Limb (tissue), 2 donors: Measurements from ENCODE around the gene MMEL1.
"Not testable (repeated sequence)": the region's sequence is repeated elsewhere in the genome, so short reads cannot be mapped to it uniquely, and the experiment has no call there.

Experiments used
- DNase-seq, 2 donors: peaks; one replicate each; pipeline ENCODE4 v3.0.0-alpha.2; 2016; ENCODE audit errors: extremely low spot score in 2 of 2

The MMEL1 gene

GRCh38 chr1:2591581-2592261, 41.1 kb downstream of the MMEL1 start:
- DNase-seq: no peak

GRCh38 chr1:2591233-2591580, 41.6 kb downstream of the MMEL1 start:
- DNase-seq: no peak

- no peak for DNase-seq
These were observed 42.3 kb downstream of the MMEL1 start for GRCh38 chr1:2590233-2591141.

- DNase-seq: no peak
These were observed 43.2 kb downstream of the MMEL1 start for GRCh38 chr1:2589431-2590232.

DNA sequence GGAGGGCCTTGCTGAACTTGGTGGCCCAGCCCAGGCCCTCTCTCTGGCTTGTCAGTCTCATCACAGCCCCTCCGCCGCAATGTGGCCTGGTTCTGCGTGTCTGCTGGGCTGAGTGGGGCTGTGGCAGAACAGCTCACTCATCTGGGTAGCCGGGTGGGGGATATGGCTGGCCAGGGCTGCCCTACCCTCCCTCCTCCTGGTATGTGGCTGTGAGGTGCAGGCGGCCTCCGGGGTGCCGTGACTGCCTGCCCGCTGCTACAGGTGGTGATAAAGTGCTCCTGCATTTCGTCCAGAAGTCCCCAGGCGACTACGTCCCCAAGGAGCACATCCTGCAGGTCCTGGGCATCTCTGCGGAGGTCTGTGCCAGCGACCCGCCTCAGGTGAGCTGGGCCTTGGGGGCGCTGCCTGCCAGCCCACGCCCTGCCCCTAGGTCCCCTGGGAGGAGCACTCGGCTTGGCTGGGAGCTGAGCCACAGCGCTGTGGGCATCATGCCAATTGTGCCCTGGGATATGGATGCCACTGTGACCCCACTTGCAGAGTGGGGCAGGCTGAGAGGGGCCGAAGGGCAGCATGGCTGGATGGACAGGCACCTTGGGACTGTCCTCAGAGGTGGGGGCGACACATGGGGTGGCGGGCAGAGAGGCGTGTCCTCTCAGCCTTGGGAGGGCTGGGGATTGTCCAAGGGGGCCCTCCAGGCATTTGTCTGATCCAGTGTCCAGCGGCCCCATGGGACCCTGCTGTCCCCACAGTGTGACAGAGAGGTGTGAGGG, 44.0 kb downstream of the MMEL1 start:
- no peak for DNase-seq

GRCh38 chr1:2587860-2588571, 44.8 kb downstream of the MMEL1 start:
- no peak for DNase-seq

GRCh38 chr1:2587071-2587859, 45.6 kb downstream of the MMEL1 start:
- no peak for DNase-seq

DNA sequence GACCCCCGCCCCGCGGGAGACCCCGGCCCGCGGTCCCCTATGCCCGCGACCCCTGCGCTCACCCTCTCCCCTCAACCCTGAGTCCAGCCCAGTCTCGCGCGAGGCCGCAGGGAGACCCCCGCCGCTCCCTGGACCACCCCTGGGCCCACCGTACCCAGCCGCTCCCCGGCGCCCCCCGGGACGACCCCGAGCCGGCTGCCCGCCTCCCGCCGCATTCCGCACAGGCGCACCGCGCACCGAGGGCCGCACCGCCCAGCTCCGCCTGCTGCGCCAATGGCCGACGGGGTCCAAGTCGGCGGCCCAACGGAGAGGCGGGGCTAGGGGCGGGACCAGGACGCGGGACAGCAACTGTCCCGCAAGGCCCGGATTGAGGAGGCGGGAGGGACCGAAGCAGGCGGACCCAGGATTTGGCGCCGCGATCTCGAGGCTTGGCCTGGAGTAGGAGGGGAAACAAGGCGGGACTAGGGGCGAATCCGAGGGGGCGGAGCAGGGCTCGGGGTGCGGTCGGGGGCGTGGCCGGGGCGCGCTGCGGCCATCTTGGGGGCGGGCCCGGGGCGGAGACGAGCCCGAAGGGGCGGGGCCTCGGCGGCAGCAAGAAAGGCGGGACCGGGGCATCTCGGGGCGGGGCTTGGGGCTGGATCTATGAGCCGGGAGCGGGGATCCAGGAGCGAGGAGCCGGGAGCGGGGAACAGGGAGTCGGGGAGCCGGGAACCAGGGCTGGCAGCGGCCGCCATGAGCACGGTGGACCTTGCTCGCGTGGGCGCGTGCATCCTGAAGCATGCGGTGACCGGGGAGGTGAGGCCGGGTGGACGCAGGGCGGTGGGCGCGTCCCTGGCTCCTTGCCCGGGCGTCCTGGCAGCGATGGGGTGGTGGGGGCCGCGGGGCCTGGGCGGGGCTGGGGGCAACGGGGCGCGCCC, 46.4 kb downstream of the MMEL1 start, which contains the start of gene PRXL2B:
PRXL2B (plus strand) TSS at position 624 of the 917 bp plus-strand sequence; CDS start at position 733, 109 bp downstream.
- DNase-seq: peak; percentile 98 to 100

GRCh38 chr1:2585318-2586092, 47.3 kb downstream of the MMEL1 start:
- peak; percentile 42 to 65 for DNase-seq

- DNase-seq: no peak
These were observed 48.0 kb downstream of the MMEL1 start for GRCh38 chr1:2584686-2585317.

DNA sequence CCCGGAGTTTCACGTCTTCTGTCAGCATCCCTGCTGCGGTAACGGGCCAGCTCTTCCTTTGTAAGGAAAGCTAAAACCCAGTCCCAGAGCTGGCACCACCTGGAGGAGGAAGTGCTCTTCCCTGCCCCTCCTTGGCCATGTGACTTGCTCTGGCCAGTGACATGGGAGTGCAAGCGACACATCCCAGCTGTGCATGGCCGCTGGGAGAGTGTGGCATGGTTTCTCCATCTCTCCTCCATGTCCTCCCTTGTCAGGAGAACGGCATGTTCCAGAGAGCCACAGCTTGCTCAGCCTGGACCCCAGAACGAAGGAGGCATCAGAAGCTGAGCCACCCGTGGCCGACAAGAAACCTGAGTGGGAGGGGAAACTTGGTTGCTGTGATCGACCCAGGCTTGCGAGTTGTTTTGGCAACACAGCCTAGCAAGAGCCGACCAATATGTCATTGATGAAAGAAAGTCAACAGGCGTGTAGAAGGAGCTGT, 48.9 kb downstream of the MMEL1 start:
- no peak for DNase-seq

DNA sequence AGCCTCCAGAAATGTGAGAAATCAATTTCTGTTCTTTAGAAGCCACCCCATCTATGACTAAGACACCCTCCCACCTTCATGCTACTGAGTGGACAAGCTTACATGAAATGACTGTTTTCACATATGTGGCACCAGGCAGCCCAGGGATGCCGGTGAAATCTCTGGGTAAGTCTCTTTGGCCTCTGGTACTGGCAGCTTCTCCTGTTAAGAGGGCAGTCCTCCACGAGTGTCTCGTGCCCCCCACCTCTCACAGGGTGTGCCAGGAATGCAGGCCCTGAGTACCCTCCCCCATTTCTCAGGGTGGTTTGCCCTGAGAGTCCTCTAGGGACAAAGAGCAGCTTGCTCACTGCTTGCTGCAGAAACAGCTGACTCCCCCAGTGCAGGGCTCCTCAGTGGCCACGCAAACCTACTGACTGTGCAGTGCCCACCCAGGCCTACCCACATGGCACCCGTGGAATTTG, 49.5 kb downstream of the MMEL1 start:
- no peak for DNase-seq

DNA sequence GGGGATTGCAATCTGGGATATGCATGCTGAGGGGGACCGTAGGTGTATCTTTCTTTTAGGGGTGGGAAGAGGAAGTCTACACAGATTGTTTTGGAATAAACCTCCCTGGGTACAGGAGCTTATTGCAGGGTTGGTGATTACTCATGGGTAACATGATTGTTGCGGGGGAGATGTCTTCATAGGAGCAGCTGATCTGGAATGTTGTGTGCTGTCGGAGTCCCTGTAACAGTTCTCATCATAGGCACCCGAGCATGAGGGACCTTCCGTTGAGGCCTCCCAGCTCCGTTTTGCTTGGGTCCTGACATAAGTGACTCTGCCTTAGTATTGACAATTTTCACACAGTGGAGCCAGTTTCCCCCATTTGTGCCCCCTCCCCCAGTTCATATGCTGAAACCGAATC, 50.4 kb downstream of the MMEL1 start:
- DNase-seq: no peak

DNA sequence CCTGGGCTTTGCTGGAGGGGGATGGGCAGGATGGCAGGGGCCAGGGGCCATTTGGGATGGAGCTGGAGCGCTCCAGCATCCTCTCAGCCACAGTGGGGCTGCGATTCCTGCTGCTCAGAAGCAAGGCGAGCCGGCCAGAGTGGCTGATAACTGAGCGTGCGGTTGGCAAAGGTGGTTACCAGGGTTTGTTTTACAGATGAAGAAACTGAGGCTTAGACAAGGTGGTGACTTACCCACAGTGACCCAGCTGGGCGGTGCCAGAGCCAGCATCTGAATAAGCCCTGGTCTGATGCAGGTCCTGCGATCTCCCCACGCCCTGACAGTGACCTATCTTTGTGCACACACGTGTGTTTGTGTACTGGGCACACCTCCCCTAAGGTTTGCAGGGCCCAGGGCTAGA, 52.1 kb downstream of the MMEL1 start:
- DNase-seq: no peak

DNA sequence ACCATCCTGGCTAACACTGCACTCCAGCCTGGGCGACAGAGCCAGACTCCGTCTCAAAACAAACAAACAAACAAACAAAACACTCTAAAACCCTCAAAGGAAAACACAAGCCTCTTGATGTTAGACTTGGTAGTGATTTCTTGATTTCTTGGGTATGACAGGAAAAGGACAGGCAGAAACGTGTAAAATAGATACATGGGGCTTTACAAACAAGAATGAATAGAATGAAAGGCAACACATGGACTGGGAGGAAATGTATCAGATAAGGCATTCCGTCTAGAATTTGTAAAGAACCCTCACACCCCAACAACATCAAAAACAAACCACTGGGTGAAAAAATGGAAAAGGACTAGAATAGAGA, 54.1 kb downstream of the MMEL1 start:
- DNase-seq: no peak

DNA sequence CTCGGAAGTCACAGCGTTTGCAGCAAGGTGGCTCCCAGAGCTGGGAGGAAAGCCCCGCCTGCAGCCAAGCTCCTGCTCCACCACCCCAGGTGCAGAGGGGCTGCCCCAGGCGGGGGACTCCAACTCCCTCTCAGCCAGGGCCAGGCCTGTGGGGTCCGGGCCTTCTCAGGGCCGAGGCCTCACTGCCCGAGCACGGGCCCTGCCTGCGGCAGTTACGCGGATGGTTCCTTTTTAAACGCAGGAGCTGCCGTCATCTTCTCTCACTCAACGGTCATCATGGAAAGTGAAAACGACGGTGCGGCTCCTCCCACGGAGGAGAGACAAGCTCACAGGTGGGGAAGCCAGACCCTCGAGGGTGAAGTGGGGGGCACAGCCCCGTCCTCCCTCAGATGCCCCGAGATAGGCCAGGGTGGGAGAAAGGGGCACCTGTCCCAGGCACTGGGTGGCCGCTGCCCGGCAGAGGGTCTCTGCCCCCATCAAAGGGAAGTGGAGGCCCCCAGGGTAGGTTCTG, 55.2 kb downstream of the MMEL1 start:
- DNase-seq: not testable (repeated sequence)
